H1 (cell line): ENCODE results near the gene LTA4H. TPM values are rescaled to one million over a fixed set of nuclear protein-coding genes. Genes with fewer than 3 reads are reported as not detected.

ENCODE experiments used
- CTCF ChIA-PET: fragments of 300-600 bp; sonication (Branson Sonifier 250); formaldehyde crosslinking; loops from one replicate; lab custom pipeline; 2021; ENCODE audit not compliant: partially characterized antibody; lab: Charles Lee
- POLR2A ChIA-PET: fragments of 300-600 bp; sonication (Branson Sonifier 250); formaldehyde crosslinking; loops from one replicate; lab custom pipeline; 2021; ENCODE audit warnings: inconsistent platforms; ENCODE audit not compliant: partially characterized antibody; lab: Charles Lee
- DNase-seq, 2 experiments: peaks; one replicate each; pipeline versions ENCODE4 v3.0.0 to v3.0.0-alpha.2; 2010 to 2022; ENCODE audit warnings: low spot score in 2 of 2, low read depth in 1 of 2, mixed read lengths in 1 of 2
- FAIRE-seq: peaks from 2 replicates; lab custom pipeline; 2011; peaks lifted over from hg19 to GRCh38; lab: Jason Lieb, UNC
- H2AFZ ChIP-seq: 2 replicates; pipeline ENCODE4 v1.8.1; 2012; ENCODE audit warnings: low read length, inconsistent platforms
- H2AK5ac ChIP-seq: 2 replicates; pipeline ENCODE4 v1.6.1; 2013; ENCODE audit warnings: low read depth, low read length
- H2BK120ac ChIP-seq: replicated peaks from 2 replicates; pipeline ENCODE3; 2013; ENCODE audit warnings: low read depth, low read length, inconsistent platforms
- H2BK12ac ChIP-seq: 2 replicates; pipeline ENCODE4 v1.6.1; 2013; ENCODE audit warnings: low read depth, low read length
- H2BK15ac ChIP-seq: 2 replicates; pipeline ENCODE4 v1.6.1; 2013; ENCODE audit warnings: low read length
- H2BK20ac ChIP-seq: 2 replicates; pipeline ENCODE4 v1.6.1; 2013; ENCODE audit warnings: low read length
- H2BK5ac ChIP-seq: 2 replicates; pipeline ENCODE4 v1.6.1; 2013; ENCODE audit warnings: low read depth, low read length
- H3K14ac ChIP-seq: 2 replicates; pipeline ENCODE4 v1.6.1; 2013; ENCODE audit warnings: inconsistent platforms; ENCODE audit not compliant: insufficient read length
- H3K18ac ChIP-seq: 2 replicates; pipeline ENCODE4 v1.6.1; 2013; ENCODE audit warnings: low read length; ENCODE audit errors: extremely low read depth
- H3K23ac ChIP-seq: 2 replicates; pipeline ENCODE4 v1.6.1; 2013; ENCODE audit warnings: inconsistent platforms; ENCODE audit not compliant: insufficient read length
- H3K23me2 ChIP-seq: 2 replicates; pipeline ENCODE4 v1.6.1; 2013; ENCODE audit warnings: low read depth, low read length
- H3K27ac ChIP-seq: 2 replicates; pipeline ENCODE4 v1.6.1; 2011; ENCODE audit warnings: low read depth, low read length, inconsistent platforms
- H3K27me3 ChIP-seq, 4 experiments: replicated peaks in 1 of 4; 1 replicate in 1 of 4; 2 replicates in 3 of 4; pipeline versions ENCODE4 v1.6.1 to v1.8.1; 2011 to 2013; ENCODE audit warnings: low read length in 3 of 4, mild to moderate bottlenecking in 3 of 4, inconsistent platforms in 2 of 4, mixed read lengths in 2 of 4, moderate library complexity in 1 of 4; ENCODE audit not compliant: control insufficient read depth in 3 of 4, insufficient read depth in 3 of 4; ENCODE audit errors: extremely low read depth in 1 of 4
- H3K36me3 ChIP-seq, 4 experiments: 2 replicates each; pipeline versions ENCODE4 v1.6.1 to v1.8.1; 2011 to 2013; ENCODE audit warnings: mild to moderate bottlenecking in 4 of 4, low read length in 3 of 4, moderate library complexity in 2 of 4, control low read depth in 1 of 4, inconsistent platforms in 1 of 4; ENCODE audit not compliant: insufficient read depth in 4 of 4, control insufficient read depth in 2 of 4
- H3K4ac ChIP-seq: replicated peaks from 2 replicates; pipeline ENCODE3; 2013; ENCODE audit warnings: low read length, low read depth, mixed read lengths, inconsistent platforms; ENCODE audit not compliant: insufficient read length
- H3K4me1 ChIP-seq, 4 experiments: replicated peaks in 1 of 4; 1 replicate in 1 of 4; 2 replicates in 3 of 4; pipeline versions ENCODE4 v1.6.1 to v1.8.1; 2011 to 2013; ENCODE audit warnings: low read length in 3 of 4, inconsistent platforms in 2 of 4, mixed read lengths in 1 of 4; ENCODE audit not compliant: insufficient read depth in 4 of 4, control insufficient read depth in 3 of 4
- H3K4me2 ChIP-seq, 2 experiments: 2 replicates each; pipeline versions ENCODE4 v1.6.1 to v1.8.1; 2011 to 2013; ENCODE audit warnings: low read depth in 2 of 2, low read length in 2 of 2, control low read depth in 1 of 2, inconsistent platforms in 1 of 2, mild to moderate bottlenecking in 1 of 2; ENCODE audit not compliant: insufficient read depth in 1 of 2
- H3K4me3 ChIP-seq, 4 experiments: fragments of 200-600, 300-600 bp in 1 of 4; sonication (generic), shearing (Covaris generic), sonication (Bioruptor Twin) in 1 of 4; 2 replicates each; pipeline versions ENCODE4 v1.5.1 to v1.8.1; 2011 to 2016; ENCODE audit warnings: low read length in 4 of 4, low read depth in 3 of 4, control low read depth in 2 of 4, inconsistent platforms in 2 of 4, mild to moderate bottlenecking in 2 of 4, mixed read lengths in 1 of 4, moderate library complexity in 1 of 4; ENCODE audit not compliant: insufficient read depth in 2 of 4; ENCODE audit errors: extremely low read depth in 1 of 4
- H3K56ac ChIP-seq: replicated peaks from 2 replicates; pipeline ENCODE3; 2013; ENCODE audit warnings: low read depth, mild to moderate bottlenecking, mixed read lengths, low read length, inconsistent platforms; ENCODE audit not compliant: insufficient read length
- H3K79me1 ChIP-seq: 2 replicates; pipeline ENCODE4 v1.6.1; 2013; ENCODE audit warnings: low read depth, low read length, control low read depth
- H3K79me2 ChIP-seq, 2 experiments: 2 replicates each; pipeline versions ENCODE4 v1.6.1 to v1.8.1; 2012 to 2013; ENCODE audit warnings: low read length in 2 of 2, mild to moderate bottlenecking in 2 of 2, inconsistent platforms in 1 of 2; ENCODE audit not compliant: insufficient read depth in 2 of 2, control insufficient read depth in 1 of 2
- H3K9ac ChIP-seq, 4 experiments: replicated peaks in 1 of 4; 1 replicate in 1 of 4; 2 replicates in 3 of 4; pipeline versions ENCODE4 v1.6.1 to v1.8.1; 2011 to 2013; ENCODE audit warnings: low read depth in 3 of 4, low read length in 3 of 4, control low read depth in 2 of 4, mild to moderate bottlenecking in 2 of 4, moderate library complexity in 2 of 4, inconsistent platforms in 1 of 4; ENCODE audit errors: extremely low read depth in 1 of 4
- H3K9me3 ChIP-seq, 2 experiments: 2 replicates each; pipeline versions ENCODE4 v1.6.1 to v1.8.1; 2012 to 2013; ENCODE audit warnings: mild to moderate bottlenecking in 2 of 2, moderate library complexity in 2 of 2, control low read depth in 1 of 2, inconsistent platforms in 1 of 2, low read depth in 1 of 2, low read length in 1 of 2, mixed read lengths in 1 of 2; ENCODE audit not compliant: insufficient read depth in 2 of 2
- H4K20me1 ChIP-seq, 2 experiments: replicated peaks in 1 of 2; 2 replicates each; pipeline versions ENCODE3 to v1.8.1; 2011 to 2013; ENCODE audit warnings: inconsistent platforms in 2 of 2, low read length in 2 of 2, mild to moderate bottlenecking in 1 of 2; ENCODE audit not compliant: insufficient read depth in 2 of 2, control insufficient read depth in 1 of 2
- H4K5ac ChIP-seq: 2 replicates; pipeline ENCODE4 v1.6.1; 2013; ENCODE audit warnings: low read length, low read depth, mixed read lengths, inconsistent platforms; ENCODE audit not compliant: insufficient read length
- H4K8ac ChIP-seq: 2 replicates; pipeline ENCODE4 v1.8.0; 2013; ENCODE audit warnings: mild to moderate bottlenecking, moderate library complexity, low read length, inconsistent platforms; ENCODE audit not compliant: insufficient read depth; ENCODE audit errors: extremely low read depth
- H4K91ac ChIP-seq: replicated peaks from 2 replicates; pipeline ENCODE3; 2013; ENCODE audit warnings: low read length, mixed read lengths, inconsistent platforms; ENCODE audit not compliant: insufficient read length
- CREB1 ChIP-seq: IDR thresholded peaks from 2 replicates; pipeline ENCODE4 v1.6.1; 2012; ENCODE audit warnings: inconsistent platforms
- EP300 ChIP-seq, 2 experiments: IDR thresholded peaks; 1 replicate in 1 of 2; 2 replicates in 1 of 2; pipeline ENCODE4 v1.6.1; 2011 to 2012; ENCODE audit warnings: low read depth in 2 of 2, low read length in 2 of 2, mild to moderate bottlenecking in 2 of 2, borderline replicate concordance in 1 of 2, inconsistent platforms in 1 of 2, moderate library complexity in 1 of 2
- FOSL1 ChIP-seq: IDR thresholded peaks from 2 replicates; pipeline ENCODE4 v1.6.1; 2011; ENCODE audit warnings: mild to moderate bottlenecking, low read depth, low read length, moderate library complexity; ENCODE audit not compliant: insufficient read depth
- MAFK ChIP-seq: IDR thresholded peaks from 2 replicates; pipeline ENCODE4 v1.6.1; 2012; ENCODE audit warnings: low read depth, mild to moderate bottlenecking, improper control_type of control experiment, low read length
- RAD21 ChIP-seq, 2 experiments: IDR thresholded peaks in 1 of 2; conservative IDR thresholded peaks in 1 of 2; 2 replicates each; pipeline ENCODE4 v1.6.1; 2011; ENCODE audit warnings: low read depth in 2 of 2, low read length in 2 of 2, improper control_type of control experiment in 1 of 2, inconsistent platforms in 1 of 2, mild to moderate bottlenecking in 1 of 2, moderate library complexity in 1 of 2
- WGBS, 2 experiments: shearing (Covaris generic) in 1 of 2; methylation state at CpG; one replicate each; pipeline versions ENCODE4 v1.1.6 to v1.1.7; 2013 to 2015; ENCODE audit warnings: low lambda C conversion rate in 2 of 2, mixed read lengths in 2 of 2, inconsistent platforms in 1 of 2, low coverage in 1 of 2, missing lambda C conversion rate in 1 of 2; ENCODE audit not compliant: insufficient replicate concordance in 2 of 2, insufficient coverage in 1 of 2, insufficient read length in 1 of 2; ENCODE audit errors: extremely low coverage in 1 of 2, missing lambda C conversion rate in 1 of 2; 5-methylcytosine and 5-hydroxymethylcytosine counted together
- polyA plus RNA-seq, 7 experiments: library from polyadenylated mRNA; depleted of rRNA in 3 of 7; stranded (reverse) in 5 of 7; unstranded in 2 of 7; fragments of >200 nt in 5 of 7; fragments of 200-250 nt in 2 of 7; gene quantifications; 1 replicate in 5 of 7; 2 replicates in 1 of 7; 4 replicates in 1 of 7; pipeline versions ENCODE4 v1.2.1 to v1.2.3, GENCODE V29; 2011 to 2013; ENCODE audit warnings: missing spikeins in 2 of 7, mixed read lengths in 2 of 7
- total RNA-seq: library from RNA; stranded (reverse); fragmentation: NEBNext Ultra II Directional; extraction: Animal tissue kit (Norgen Biotek cat#: 25700); gene quantifications from 2 replicates; pipeline ENCODE4 v1.2.1, GENCODE V29; 2021

The LTA4H gene
- total and polyA plus RNA-seq, 2 of the 8 experiments (the other 6 are each of a cell fraction or from before 2014, with no cell fraction given), result 106 to 167 TPM

DNA sequence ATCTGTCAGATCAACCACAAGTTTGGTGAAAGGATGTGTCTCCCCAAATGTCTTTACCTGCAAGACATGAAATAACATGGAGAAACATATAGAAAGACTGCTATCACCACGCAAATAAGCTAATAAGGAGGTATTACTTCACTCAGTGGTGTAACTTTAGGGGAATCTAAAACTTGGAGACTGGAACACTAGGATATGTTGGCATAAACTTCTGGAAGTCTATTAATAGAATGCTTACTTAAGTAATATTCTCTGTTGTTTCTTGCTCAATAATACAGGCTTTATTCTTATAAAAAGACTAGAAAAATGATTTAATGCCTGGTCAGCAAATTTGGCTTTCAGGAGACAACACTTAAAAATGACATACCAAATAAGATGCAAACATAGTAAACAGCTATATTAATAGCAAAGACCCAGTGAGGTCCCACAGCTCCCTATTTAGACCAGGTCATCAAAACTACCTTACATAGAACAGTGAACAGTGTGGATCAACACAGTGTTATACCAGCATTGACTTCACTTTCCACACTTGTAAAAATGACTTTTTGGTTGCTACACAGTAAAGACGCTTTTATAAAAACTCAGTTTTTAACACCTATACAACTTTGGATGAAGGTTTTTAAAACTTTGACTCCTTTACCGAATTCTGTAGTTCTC is 20.3 kb downstream of the LTA4H start:
- FAIRE-seq, result no peak
- Histone ChIP-seq H3K23ac (no peak overlapping the region), H3K9ac (no peak overlapping the region), H2AK5ac (no peak overlapping the region), H3K4me2 (no peak overlapping the region), H3K36me3 (peaks cover 11 to 76% (median 49%) of the 10 kb centered on the region in 4 experiments), H3K27me3 (peaks cover 0 to 1% (median 0%) of the 10 kb centered on the region in 4 experiments; a peak in 1 of 7 replicates), H2BK20ac (no peak overlapping the region), H3K4ac (no peak overlapping the region), H2BK12ac (no peak overlapping the region), H3K23me2 (no peaks in the 10 kb centered on the region), H3K9me3 (no peaks in the 10 kb centered on the region), H3K27ac (no peak overlapping the region), H2BK15ac (no peak overlapping the region), H2AFZ (no peak overlapping the region), H2BK120ac (no peak overlapping the region), H4K91ac (no peak overlapping the region), H3K14ac (no peak overlapping the region), H4K5ac (no peak overlapping the region), H4K20me1 (no peaks in the 10 kb centered on the region), H3K79me2 (no peaks in the 10 kb centered on the region), H3K4me3 (no peak overlapping the region), H3K18ac (no peak overlapping the region), H3K4me1 (no peaks in the 10 kb centered on the region), H4K8ac (no peak overlapping the region), H3K79me1 (no peaks in the 10 kb centered on the region), H2BK5ac (no peak overlapping the region), H3K56ac (no peak overlapping the region)
- ChIA-PET CTCF (interaction anchor here (1.0 to 2.8 kb wide), 4 partner anchors 16 to 501 kb away, joined by 8 to 12 read pairs (median 10); no protein-coding TSS in a partner anchor), POLR2A (no interaction called here)
- WGBS, 2 experiments, result 82% methylated on average over 3 of the region's 3 CpGs; no CpG with 5 or more reads in 1 of the 2 experiments
- TF ChIP-seq FOSL1 (no peak), CREB1 (no peak), MAFK (peak; percentile 89; the same call in 1 of the 2 replicates), RAD21 (IDR thresholded peaks at IDR 0.05 in 1 of 2, conservative IDR thresholded peaks at IDR 0.05 in 1 of 2; ENCODE audit: low read depth in 2 of 2, low read length in 2 of 2) (no peak), EP300 (IDR thresholded peaks at IDR 0.05; ENCODE audit: borderline replicate concordance in 1 of 2, low read depth in 2 of 2, low read length in 2 of 2) (no peak)
- no peak for DNase-seq
